Mesendoderm (in vitro differentiated cells): ENCODE measurements around the gene CD27.
"Not testable (repeated sequence)": the region's sequence is repeated elsewhere in the genome, so short reads cannot be mapped to it uniquely, and the experiment has no call there.

Experiments
- DNase-seq: peaks from one replicate; pipeline ENCODE4 v3.0.0; 2013
- H2AK5ac ChIP-seq: 2 replicates; pipeline ENCODE4 v1.6.1; 2013; ENCODE audit warnings: low read length, inconsistent platforms
- H2BK120ac ChIP-seq: 2 replicates; pipeline ENCODE4 v1.6.1; 2013; ENCODE audit warnings: low read depth, mild to moderate bottlenecking, low read length, moderate library complexity, mixed read lengths
- H2BK15ac ChIP-seq: replicated peaks from 2 replicates; pipeline ENCODE4 v1.6.1; 2013; ENCODE audit warnings: low read depth, mild to moderate bottlenecking, moderate library complexity
- H2BK5ac ChIP-seq: 2 replicates; pipeline ENCODE4 v1.6.1; 2013; ENCODE audit warnings: low read length, inconsistent platforms
- H3K18ac ChIP-seq: 2 replicates; pipeline ENCODE4 v1.6.1; 2013; ENCODE audit warnings: mild to moderate bottlenecking, low read length, mixed read lengths
- H3K23ac ChIP-seq: one replicate; pipeline ENCODE4 v1.6.1; 2013; ENCODE audit warnings: low read length
- H3K27ac ChIP-seq: 2 replicates; pipeline ENCODE4 v1.5.1; 2013; ENCODE audit warnings: low read depth, mild to moderate bottlenecking, inconsistent platforms, low read length, moderate library complexity
- H3K27me3 ChIP-seq: 2 replicates; pipeline ENCODE4 v1.6.1; 2013; ENCODE audit warnings: low read length, control low read depth, mild to moderate bottlenecking, inconsistent platforms; ENCODE audit not compliant: insufficient read depth, poor library complexity
- H3K36me3 ChIP-seq: 2 replicates; pipeline ENCODE4 v1.6.1; 2013; ENCODE audit warnings: low read length, inconsistent platforms; ENCODE audit not compliant: control insufficient read depth, insufficient read depth
- H3K4ac ChIP-seq: one replicate; pipeline ENCODE4 v1.6.1; 2013; ENCODE audit warnings: low read depth, mild to moderate bottlenecking, low read length, moderate library complexity
- H3K4me1 ChIP-seq: 2 replicates; pipeline ENCODE4 v1.6.1; 2013; ENCODE audit warnings: low read depth, low read length, inconsistent platforms; ENCODE audit not compliant: control insufficient read depth
- H3K4me2 ChIP-seq: 2 replicates; pipeline ENCODE4 v1.6.1; 2013; ENCODE audit warnings: low read length
- H3K4me3 ChIP-seq: 2 replicates; pipeline ENCODE4 v1.5.1; 2013; ENCODE audit warnings: mild to moderate bottlenecking, low read length
- H3K56ac ChIP-seq: one replicate; pipeline ENCODE4 v1.6.1; 2013; ENCODE audit warnings: low read length
- H3K79me1 ChIP-seq: 2 replicates; pipeline ENCODE4 v1.6.1; 2013; ENCODE audit warnings: low read length, inconsistent platforms
- H3K79me2 ChIP-seq: 2 replicates; pipeline ENCODE4 v1.6.1; 2013; ENCODE audit warnings: mild to moderate bottlenecking, low read length; ENCODE audit not compliant: control insufficient read depth, insufficient read depth
- H3K9ac ChIP-seq: 2 replicates; pipeline ENCODE4 v1.6.1; 2013; ENCODE audit warnings: low read length, inconsistent platforms
- H4K5ac ChIP-seq: one replicate; pipeline ENCODE4 v1.6.1; 2013; ENCODE audit warnings: low read length
- H4K8ac ChIP-seq: one replicate; pipeline ENCODE4 v1.6.1; 2013; ENCODE audit warnings: low read depth, mild to moderate bottlenecking, control low read depth, low read length, moderate library complexity
- WGBS: extraction: QIAGEN DNeasy Blood & Tissue Kit; methylation state at CpG from one replicate; pipeline ENCODE4 v1.1.7; 2013; ENCODE audit warnings: low lambda C conversion rate, missing lambda C conversion rate; ENCODE audit not compliant: insufficient coverage; ENCODE audit errors: extremely low coverage; 5-methylcytosine and 5-hydroxymethylcytosine counted together

Gene CD27

DNA sequence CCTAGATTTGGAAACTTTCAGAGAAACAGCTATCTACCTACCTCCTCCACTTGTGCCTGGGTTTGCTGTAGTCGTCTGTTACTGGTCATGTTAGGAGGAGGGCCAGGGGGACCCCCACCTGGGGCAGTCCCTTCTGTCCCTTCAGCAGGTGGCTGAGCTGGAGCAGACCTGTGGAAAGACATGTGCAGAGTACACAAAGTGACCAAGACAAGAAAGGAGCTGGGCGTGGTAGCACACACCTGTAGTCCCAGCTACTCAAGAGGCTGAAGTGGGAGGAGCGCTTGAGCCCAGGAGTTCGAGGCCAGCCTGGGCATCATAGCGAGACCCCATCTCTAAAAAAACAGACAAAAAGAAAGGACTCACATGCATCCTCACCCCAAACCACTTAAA is 21.4 kb downstream of the CD27 start:
- Histone ChIP-seq H4K8ac (no peak overlapping the region), H3K4me3 (no peak overlapping the region), H3K18ac (no peak overlapping the region), H2AK5ac (no peak overlapping the region), H3K56ac (no peak overlapping the region), H3K27ac (no peak overlapping the region), H3K27me3 (no peaks in the 10 kb centered on the region), H2BK15ac (no peak overlapping the region), H3K4me1 (peaks cover 4% of the 10 kb centered on the region), H2BK5ac (no peak overlapping the region), H3K4ac (no peak overlapping the region), H3K79me2 (peaks cover 2% of the 10 kb centered on the region), H3K4me2 (no peak overlapping the region), H3K36me3 (peaks cover 14% of the 10 kb centered on the region), H4K5ac (no peak overlapping the region), H2BK120ac (no peak overlapping the region), H3K9ac (no peak overlapping the region), H3K79me1 (peaks cover 9% of the 10 kb centered on the region), H3K23ac (no peak overlapping the region)
- no CpG with 5 or more reads among the region's 5 CpGs for WGBS
- no peak for DNase-seq

DNA sequence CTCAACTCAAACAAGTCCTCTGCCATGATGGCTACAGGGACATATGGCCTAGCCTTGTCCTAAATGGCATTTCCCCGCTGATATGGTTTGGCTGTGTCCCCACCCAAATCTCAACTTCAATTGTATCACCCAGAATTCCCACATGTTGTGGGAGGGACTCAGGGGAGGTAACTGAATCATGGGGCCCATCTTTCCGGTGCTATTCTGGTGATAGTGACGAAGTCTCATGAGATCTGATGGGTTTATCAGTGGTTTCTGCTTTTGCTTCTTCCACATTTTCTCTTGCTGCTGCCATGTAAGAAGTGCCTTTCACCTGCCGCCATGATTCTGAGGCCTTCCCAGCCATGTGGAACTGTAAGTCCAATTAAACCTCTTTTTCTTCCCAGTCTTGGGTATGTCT is 22.0 kb downstream of the CD27 start:
- DNase-seq, H3K9ac ChIP-seq, H3K4me2 ChIP-seq, H3K4me1 ChIP-seq, H2BK5ac ChIP-seq, H4K8ac ChIP-seq, H3K18ac ChIP-seq, H4K5ac ChIP-seq, H3K27me3 ChIP-seq, H2AK5ac ChIP-seq, H3K4ac ChIP-seq, H3K23ac ChIP-seq, H2BK15ac ChIP-seq, H2BK120ac ChIP-seq, H3K79me1 ChIP-seq, H3K27ac ChIP-seq, H3K4me3 ChIP-seq, H3K56ac ChIP-seq, H3K79me2 ChIP-seq: not testable (repeated sequence)
- no CpG with 5 or more reads among the region's 4 CpGs for WGBS
- H3K36me3 ChIP-seq: peaks cover 13% of the 10 kb centered on the region

DNA sequence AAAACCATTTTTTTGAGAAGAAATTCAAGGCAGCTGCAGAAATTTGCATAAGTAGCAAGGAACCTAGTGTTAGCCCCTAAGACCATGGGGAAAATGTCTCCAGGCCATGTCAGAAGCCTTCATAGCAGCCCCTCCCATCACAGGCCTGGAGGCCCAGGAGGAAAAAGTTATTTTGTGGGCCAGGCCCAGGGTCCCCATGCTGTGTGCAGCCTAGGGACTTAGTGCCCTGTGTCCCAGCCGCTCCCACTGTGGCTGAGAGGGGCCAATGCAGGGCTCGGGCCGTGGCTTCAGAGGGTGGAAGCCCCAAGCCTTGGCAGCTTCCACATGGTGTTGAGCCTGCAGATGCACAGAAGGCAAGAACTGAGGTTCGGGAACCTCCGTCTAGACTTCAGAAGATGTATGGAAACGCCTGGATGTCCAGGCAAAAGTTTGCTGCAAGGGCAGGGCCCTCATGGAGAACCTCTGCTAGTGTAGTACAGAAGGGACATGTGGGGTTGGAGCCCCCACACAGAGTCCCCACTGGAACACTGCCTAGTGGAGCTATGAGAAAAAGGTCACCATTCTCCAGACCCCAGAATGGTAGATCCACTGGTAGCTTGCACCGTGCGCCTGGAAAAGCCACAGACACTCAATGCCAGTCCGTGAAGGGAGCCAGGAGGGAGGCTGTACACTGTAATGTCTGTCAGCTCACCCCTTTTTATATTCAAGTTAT is 23.0 kb downstream of the CD27 start:
- not testable (repeated sequence) for H3K56ac ChIP-seq, H3K27ac ChIP-seq, H3K4me2 ChIP-seq, H2BK15ac ChIP-seq, DNase-seq, H4K8ac ChIP-seq, H3K36me3 ChIP-seq, H3K4me3 ChIP-seq, H3K79me2 ChIP-seq, H4K5ac ChIP-seq, H3K79me1 ChIP-seq, H3K9ac ChIP-seq, H2BK5ac ChIP-seq, H3K4ac ChIP-seq, H3K23ac ChIP-seq, H2AK5ac ChIP-seq, H3K27me3 ChIP-seq, H2BK120ac ChIP-seq, H3K4me1 ChIP-seq, H3K18ac ChIP-seq
- WGBS: no CpG with 5 or more reads among the region's 9 CpGs

DNA sequence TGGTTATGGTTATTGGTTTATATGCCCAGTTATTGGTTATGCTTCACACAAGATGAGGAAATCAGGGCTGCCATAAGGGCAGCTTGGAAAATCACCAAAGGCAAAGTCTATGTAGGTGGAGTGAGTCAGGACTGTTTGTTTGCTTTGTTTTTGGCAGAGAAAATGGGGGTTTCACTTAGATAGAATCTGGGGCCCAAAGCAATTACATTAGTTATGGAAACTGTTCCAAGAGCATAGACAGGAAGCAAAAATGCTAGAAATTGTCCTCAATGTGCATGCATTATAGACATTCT is 23.5 kb downstream of the CD27 start:
- H4K8ac ChIP-seq: no peak overlapping the region
- no peak overlapping the region for H3K4me2 ChIP-seq
- no peak overlapping the region for H3K4ac ChIP-seq
- H3K27me3 ChIP-seq: no peaks in the 10 kb centered on the region
- H2BK120ac ChIP-seq: no peak overlapping the region
- H3K36me3 ChIP-seq: peaks cover 9% of the 10 kb centered on the region
- no peak overlapping the region for H2BK15ac ChIP-seq
- H3K79me2 ChIP-seq: peaks cover 2% of the 10 kb centered on the region
- no peak overlapping the region for H3K56ac ChIP-seq
- no peak overlapping the region for H3K4me3 ChIP-seq
- H3K9ac ChIP-seq: no peak overlapping the region
- H3K18ac ChIP-seq: no peak overlapping the region
- H3K23ac ChIP-seq: no peak overlapping the region
- H3K79me1 ChIP-seq: peaks cover 9% of the 10 kb centered on the region
- H3K4me1 ChIP-seq: peaks cover 4% of the 10 kb centered on the region
- no peak overlapping the region for H4K5ac ChIP-seq
- no peak overlapping the region for H2BK5ac ChIP-seq
- DNase-seq: no peak
- no peak overlapping the region for H2AK5ac ChIP-seq
- no peak overlapping the region for H3K27ac ChIP-seq

DNA sequence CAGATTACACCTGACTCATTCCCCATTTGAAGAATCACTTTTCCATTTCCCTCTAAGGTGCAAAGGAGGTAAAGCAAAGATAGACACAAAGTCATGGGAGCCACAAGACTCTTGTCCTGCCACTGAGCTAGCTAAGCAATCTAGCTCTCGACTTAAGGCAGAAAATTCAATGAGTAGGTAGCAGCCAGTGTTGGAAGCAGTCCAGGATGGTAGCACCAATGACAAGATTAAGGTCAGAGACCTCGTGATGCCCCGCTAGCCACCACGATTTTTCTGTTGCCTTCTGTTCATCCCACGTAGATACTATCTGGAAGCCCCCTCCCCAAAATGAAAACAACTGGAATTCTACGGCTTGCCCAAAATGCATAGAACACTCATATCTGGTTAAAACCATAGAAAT is 24.3 kb downstream of the CD27 start:
- Histone ChIP-seq H3K4me2 (no peak overlapping the region), H2BK5ac (no peak overlapping the region), H2BK120ac (no peak overlapping the region), H3K18ac (no peak overlapping the region), H3K27me3 (no peaks in the 10 kb centered on the region), H3K23ac (no peak overlapping the region), H3K9ac (no peak overlapping the region), H3K36me3 (peaks cover 9% of the 10 kb centered on the region), H4K8ac (no peak overlapping the region), H2BK15ac (no peak overlapping the region), H3K4me3 (no peak overlapping the region), H3K27ac (no peak overlapping the region), H3K79me2 (peaks cover 2% of the 10 kb centered on the region), H2AK5ac (no peak overlapping the region), H3K56ac (no peak overlapping the region), H3K4ac (no peak overlapping the region), H3K79me1 (peaks cover 9% of the 10 kb centered on the region), H4K5ac (no peak overlapping the region), H3K4me1 (peaks cover 4% of the 10 kb centered on the region)
- no CpG with 5 or more reads among the region's 6 CpGs for WGBS
- DNase-seq: no peak
